GM13977 (cell line): ENCODE results near the gene SEMA4A.
A peak's percentile ranks its signal among the peaks of the same experiment; 100 is the strongest.

ENCODE experiments used
- DNase-seq: peaks from one replicate; pipeline ENCODE4 v3.0.0; 2012; ENCODE audit warnings: low spot score
- CTCF ChIP-seq: IDR thresholded peaks from 2 replicates; pipeline ENCODE4 v1.5.1; 2012; ENCODE audit warnings: mild to moderate bottlenecking, control low read depth; ENCODE audit not compliant: insufficient read depth; ENCODE audit errors: extremely low read depth, missing control alignments
- in situ Hi-C: fragments of 300-500 bp; cut with MboI; formaldehyde crosslinking; loops from one replicate; pipeline ENCODE4 v1.12.0; 2022; ENCODE audit warnings: low sequenced_read_pairs, low pct_unique_long_range_greater_than_20kb, mixed read lengths, inconsistent platforms; ENCODE audit not compliant: unreplicated experiment

Gene SEMA4A

GRCh38 chr1:156217871-156218270 lies 64.5 kb downstream of the SEMA4A start:
- peak; percentile 55 for DNase-seq
- no peak for TF ChIP-seq CTCF
- in situ Hi-C loops: no loop called here

GRCh38 chr1:156220226-156220625 lies 66.8 kb downstream of the SEMA4A start:
- no peak for DNase-seq
- no peak for TF ChIP-seq CTCF
- in situ Hi-C loops: loop anchor here (10.0 kb wide), 1 partner anchor 75 kb away; no protein-coding TSS in a partner anchor

GRCh38 chr1:156221986-156222692 lies 68.8 kb downstream of the SEMA4A start:
- no peak for DNase-seq
- in situ Hi-C loops: loop anchor here (10.0 kb wide), 1 partner anchor 77 kb away; no protein-coding TSS in a partner anchor
- TF ChIP-seq CTCF: no peak

GRCh38 chr1:156225677-156226014 lies 72.3 kb downstream of the SEMA4A start:
- in situ Hi-C loops: loop anchor here (10.0 kb wide), 1 partner anchor 81 kb away; no protein-coding TSS in a partner anchor
- no peak for DNase-seq

GRCh38 chr1:156226116-156226538 lies 72.7 kb downstream of the SEMA4A start:
- peak; percentile 71 for DNase-seq
- in situ Hi-C loops: loop anchor here (10.0 kb wide), 1 partner anchor 81 kb away; no protein-coding TSS in a partner anchor
- no peak for TF ChIP-seq CTCF

More at GRCh38 chr1:156225677-156226014, 72.3 kb downstream of the SEMA4A start:
- TF ChIP-seq CTCF: no peak

GRCh38 chr1:156226782-156227181 lies 73.4 kb downstream of the SEMA4A start:
- in situ Hi-C loops: loop anchor here (10.0 kb wide), 1 partner anchor 82 kb away; no protein-coding TSS in a partner anchor
- no peak for DNase-seq
- no peak for TF ChIP-seq CTCF
